Fibroblast of skin of scalp (primary cell): ENCODE results near the gene DPH2.

Source experiments
- DNase-seq: peaks from one replicate; pipeline ENCODE4 v3.0.0-alpha.2; 2013

DPH2 gene

DNA sequence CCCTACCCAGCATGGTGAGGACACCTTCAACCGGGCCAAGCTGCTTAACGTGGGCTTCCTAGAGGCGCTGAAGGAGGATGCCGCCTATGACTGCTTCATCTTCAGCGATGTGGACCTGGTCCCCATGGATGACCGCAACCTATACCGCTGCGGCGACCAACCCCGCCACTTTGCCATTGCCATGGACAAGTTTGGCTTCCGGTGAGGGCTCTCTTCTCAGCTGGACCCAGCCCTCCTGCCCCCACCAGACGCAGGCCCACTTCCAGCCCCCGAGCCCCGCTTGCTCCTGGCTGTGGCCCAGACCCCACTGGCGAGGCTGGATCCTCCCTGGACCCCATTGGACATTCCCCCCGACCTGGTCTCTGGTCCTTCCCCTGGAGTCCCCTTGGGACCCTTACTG lies 15.0 kb downstream of the DPH2 start:
- DNase-seq = no peak

DNA sequence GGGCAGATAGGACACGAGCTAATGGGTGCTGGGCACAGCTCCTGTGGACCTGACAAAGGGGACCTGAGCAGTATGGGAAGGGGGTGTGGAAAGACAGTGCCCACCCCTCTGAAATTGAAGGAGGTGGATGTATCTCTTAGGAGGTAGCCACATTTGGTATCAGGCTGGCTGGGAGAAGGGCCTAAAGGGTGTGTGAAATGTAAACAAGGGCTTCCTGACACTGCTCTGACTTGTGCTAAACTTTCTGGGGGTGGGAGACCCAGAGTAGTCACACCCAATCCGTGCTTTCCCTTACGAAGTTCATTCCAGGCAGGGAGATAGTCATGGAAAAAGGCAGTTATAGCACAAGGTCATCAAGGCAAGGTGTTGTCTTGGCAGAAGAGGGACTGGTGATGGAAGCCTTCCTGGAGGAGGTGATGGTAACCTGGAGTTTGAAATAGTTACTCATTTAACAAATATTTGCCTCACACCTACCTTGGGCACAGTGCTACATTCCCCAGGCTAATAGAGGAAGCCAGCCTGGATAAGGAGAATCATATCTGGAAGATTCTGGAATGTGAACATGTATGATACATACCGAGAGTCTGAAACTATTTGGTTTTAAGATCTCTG lies 16.3 kb downstream of the DPH2 start:
- DNase-seq = no peak

GRCh38 chr1:43986712-43987111 lies 16.9 kb downstream of the DPH2 start:
- DNase-seq = no peak

GRCh38 chr1:43987159-43987902 lies 17.5 kb downstream of the DPH2 start:
- no peak for DNase-seq

GRCh38 chr1:43990271-43991199 lies 20.7 kb downstream of the DPH2 start:
- DNase-seq = no peak

DNA sequence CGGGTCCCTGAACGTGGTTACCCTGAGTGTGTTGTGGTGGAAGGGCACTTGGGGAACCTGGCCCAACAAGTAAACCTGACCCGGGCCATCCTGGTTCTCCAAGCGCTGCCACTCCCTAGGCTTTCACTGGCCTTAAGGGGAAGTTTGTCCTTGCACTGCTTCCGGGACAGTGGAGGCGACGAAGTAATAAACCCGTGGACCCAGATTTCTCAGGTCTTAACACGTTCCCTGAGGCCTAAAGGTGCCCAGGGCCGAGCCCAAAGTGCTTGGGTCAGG lies 21.3 kb downstream of the DPH2 start:
- DNase-seq = no peak

GRCh38 chr1:43991476-43992231 lies 21.8 kb downstream of the DPH2 start, which contains the start of gene CCDC24:
Gene CCDC24, plus strand, starts transcription at chr1:43991599. Its CDS starts 280 bp downstream, at chr1:43991879.
- peak; percentile 84 for DNase-seq

DNA sequence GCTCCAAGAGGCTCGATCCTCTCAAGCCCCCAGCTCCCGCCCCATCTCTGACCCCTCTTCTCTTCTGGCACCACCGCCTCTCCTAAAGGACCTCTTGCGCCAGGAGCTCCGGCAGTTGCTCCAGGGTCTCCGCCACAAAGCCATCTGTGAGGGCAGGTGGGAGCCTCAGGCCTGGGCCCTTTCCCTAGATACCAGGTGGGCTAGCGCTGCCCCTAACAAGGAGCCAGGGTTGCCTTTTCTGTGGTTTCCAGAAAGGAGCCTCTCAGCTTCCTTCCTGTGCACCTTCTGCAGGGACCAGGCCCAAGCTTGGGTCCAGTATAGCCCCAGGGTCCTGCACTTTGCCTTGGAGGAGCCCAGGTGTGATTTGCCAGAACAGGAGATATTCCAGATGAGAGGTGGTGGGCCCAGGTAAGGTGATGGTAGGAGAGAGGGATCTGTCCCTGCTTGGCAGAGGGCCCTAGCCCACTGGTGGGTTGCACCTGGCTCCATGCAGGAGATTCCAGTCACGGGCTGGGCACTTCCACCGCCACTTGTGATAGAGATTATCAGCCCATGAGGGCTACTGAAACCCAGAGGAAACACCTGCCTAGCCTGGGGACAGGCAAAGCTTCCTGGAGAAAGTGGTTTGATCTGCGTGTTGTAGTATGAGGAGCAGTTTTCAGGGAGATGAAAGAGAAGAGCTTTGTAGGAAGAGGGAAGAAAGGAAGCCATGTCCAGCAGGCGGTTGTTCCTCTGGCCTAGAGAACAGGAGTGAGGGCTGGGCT lies 22.6 kb downstream of the DPH2 start:
- DNase-seq = no peak

GRCh38 chr1:43993206-43993914 lies 23.6 kb downstream of the DPH2 start:
- DNase-seq = no peak

DNA sequence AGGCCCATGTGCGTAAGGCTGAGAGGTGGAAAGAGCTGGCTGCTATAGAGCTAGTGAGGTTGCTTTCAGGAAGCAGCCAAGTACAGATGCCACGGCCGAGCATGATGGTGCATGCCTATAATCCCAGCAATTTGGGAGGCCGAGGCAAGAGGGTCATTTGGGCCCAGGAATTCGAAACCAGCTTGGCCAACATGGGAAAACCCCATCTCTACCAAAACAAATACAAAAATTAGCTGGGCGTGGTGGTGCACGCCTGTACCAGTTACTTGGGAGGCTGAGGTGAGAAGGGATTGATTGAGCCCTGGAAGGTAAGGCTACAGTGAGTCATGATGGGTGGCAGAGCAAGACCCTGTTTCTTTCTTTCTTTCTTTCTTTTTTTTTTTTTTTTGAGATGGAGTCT lies 24.3 kb downstream of the DPH2 start:
- no peak for DNase-seq

- peak; percentile 48 for DNase-seq
These were observed 25.3 kb downstream of the DPH2 start for GRCh38 chr1:43994794-43995790.

GRCh38 chr1:43995984-43996732 lies 26.3 kb downstream of the DPH2 start:
- DNase-seq = no peak

GRCh38 chr1:43996733-43997115 lies 26.9 kb downstream of the DPH2 start:
- DNase-seq = no peak

GRCh38 chr1:43997295-43997999 lies 27.6 kb downstream of the DPH2 start:
- no peak for DNase-seq

DNA sequence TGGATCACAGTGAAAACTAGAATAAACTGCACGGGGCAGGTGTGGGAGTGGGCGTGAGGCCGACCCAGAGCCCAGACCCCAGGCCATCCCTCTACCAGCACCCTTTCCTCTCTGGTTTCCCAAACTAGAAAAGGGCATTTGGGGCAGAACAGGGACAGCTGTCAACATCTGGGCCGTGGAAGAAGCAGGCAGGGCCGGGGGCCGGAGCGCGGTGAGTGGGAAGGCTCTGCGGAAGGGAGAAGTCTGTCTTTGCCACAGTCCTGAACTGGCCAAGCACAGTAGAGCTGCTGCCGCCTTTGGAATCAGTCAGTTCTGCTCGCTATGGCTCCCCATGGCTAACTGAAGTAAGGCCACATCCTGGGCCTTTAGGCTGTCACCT lies 28.2 kb downstream of the DPH2 start:
- DNase-seq = no peak

- no peak for DNase-seq
These were observed 29.6 kb downstream of the DPH2 start for GRCh38 chr1:43999455-43999854.

GRCh38 chr1:44000122-44000665 lies 30.4 kb downstream of the DPH2 start:
- DNase-seq = no peak

- DNase-seq = no peak
These were observed 32.4 kb downstream of the DPH2 start for GRCh38 chr1:44002165-44002564.
